Ectodermal cell (in vitro differentiated cells): ENCODE measurements around the gene PPT2.
"Not testable (repeated sequence)": the region's sequence is repeated elsewhere in the genome, so short reads cannot be mapped to it uniquely, and the experiment has no call there.

ENCODE experiments used
- H3K27ac ChIP-seq: 2 replicates; pipeline ENCODE4 v1.7.0; 2013; ENCODE audit warnings: mild to moderate bottlenecking, low read depth, low read length; ENCODE audit not compliant: insufficient read depth, poor library complexity, severe bottlenecking
- H3K27me3 ChIP-seq: 2 replicates; pipeline ENCODE4 v1.7.0; 2013; ENCODE audit warnings: mild to moderate bottlenecking, low read length; ENCODE audit not compliant: insufficient read depth, control insufficient read depth, poor library complexity, severe bottlenecking
- H3K36me3 ChIP-seq: one replicate; pipeline ENCODE4 v1.7.0; 2013; ENCODE audit warnings: low read length; ENCODE audit not compliant: control insufficient read depth, insufficient read depth
- H3K4me1 ChIP-seq: one replicate; pipeline ENCODE4 v1.7.0; 2013; ENCODE audit warnings: low read length; ENCODE audit not compliant: control insufficient read depth, insufficient read depth
- H3K4me3 ChIP-seq: 2 replicates; pipeline ENCODE4 v1.7.0; 2013; ENCODE audit warnings: low read depth, low read length, control low read depth; ENCODE audit not compliant: insufficient read depth
- H3K9me3 ChIP-seq: 2 replicates; pipeline ENCODE4 v1.7.0; 2013; ENCODE audit warnings: mild to moderate bottlenecking, low read length, moderate library complexity; ENCODE audit not compliant: control insufficient read depth
- WGBS, 2 experiments: methylation state at CpG; one replicate each; pipeline ENCODE4 v1.1.7; 2013; ENCODE audit warnings: missing lambda C conversion rate in 2 of 2; 5-methylcytosine and 5-hydroxymethylcytosine counted together

PPT2 gene

DNA sequence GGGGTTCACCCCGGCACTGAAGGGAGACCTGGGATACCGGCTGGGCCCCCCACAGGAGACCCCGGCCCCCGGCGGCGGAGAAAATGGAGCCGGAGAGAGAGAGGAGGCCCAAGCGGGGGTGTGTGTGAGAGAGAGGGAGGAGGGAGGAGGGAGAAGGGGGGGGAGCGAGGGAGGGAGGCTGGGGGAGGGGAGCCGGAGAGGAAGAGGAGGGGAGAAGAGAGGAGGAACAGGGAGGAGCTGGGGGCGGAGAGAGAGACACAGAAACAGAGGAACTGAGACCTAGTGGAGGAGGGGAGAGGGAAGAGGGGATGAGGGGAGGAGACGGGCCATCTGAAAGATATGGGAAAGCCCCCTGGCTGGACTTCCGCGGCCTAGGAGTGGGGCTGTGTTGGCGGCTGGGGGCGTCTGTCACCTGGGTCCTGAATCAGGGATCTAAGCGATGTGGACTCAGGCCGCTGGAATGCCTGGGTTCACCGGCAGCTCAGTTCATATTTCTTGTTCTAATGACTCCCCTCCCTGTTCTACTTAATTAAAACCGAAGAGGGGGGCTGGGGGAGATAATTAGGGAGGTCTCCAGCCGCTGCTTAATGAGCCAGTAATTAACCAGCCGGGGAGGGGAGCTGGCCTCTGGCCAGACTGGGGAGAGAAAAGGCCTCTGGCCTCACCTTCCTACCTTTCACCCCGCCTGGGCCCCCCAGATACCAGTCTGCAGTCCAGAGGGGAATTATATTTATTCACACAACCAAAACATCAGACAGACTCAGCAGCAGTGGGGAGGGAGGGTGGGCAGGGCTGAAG is 36.3 kb downstream of the PPT2 start, which contains the start of gene PBX2:
PBX2 (minus strand) TSS at position 149 of the 798 bp plus-strand sequence. CDS start 287 bp downstream, outside the sequence.
- peaks cover 34% of the 10 kb centered on the region for H3K4me1 ChIP-seq
- peak within 1 kb of the TSS; percentile 44 for H3K27ac ChIP-seq
- 0 to 2% methylated on average over 16 to 20 of the region's 23 CpGs for WGBS, 2 experiments
- peak within 1 kb of the TSS; percentile 58 for H3K4me3 ChIP-seq
- H3K9me3 ChIP-seq = no peaks in the 10 kb centered on the region
- no peaks in the 10 kb centered on the region for H3K27me3 ChIP-seq
- H3K36me3 ChIP-seq = peaks cover 12% of the 10 kb centered on the region

DNA sequence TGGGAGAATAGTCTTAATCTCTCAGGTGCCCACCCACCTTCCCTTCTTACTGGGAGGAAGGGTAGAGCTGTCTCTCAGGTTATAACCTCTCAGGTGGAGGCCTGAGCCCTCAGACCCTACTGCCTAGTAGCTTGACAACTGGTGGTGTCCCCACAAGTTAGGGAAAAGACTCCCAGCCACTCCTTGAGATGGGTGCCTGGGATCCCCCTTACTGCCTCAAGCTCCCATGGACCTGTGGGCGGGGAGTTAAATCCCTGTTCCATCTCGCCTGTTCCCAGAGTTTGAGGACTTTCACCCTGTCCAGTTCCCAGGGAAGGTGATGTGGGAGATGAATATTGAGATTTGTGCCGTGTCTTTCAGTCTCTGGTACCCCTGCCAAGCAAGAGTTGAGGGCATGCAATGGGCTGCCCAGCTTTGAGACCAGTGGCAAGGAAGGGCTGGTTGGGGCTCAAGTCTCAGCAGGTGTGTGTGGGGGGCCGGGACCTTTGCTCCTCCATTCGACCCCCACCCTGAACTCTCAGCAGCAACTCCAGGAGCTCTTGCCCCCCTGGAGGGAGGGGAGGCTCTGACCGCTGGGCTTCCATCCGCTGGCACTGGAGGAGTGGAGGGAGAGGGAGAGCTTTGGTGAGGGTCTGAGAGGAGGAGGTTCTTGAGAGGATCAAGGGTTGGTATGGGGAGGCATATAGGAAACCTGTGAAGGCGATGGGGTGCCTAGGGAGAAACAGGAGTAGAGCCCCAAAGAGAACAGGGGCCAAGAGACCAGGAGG is 37.2 kb downstream of the PPT2 start:
- WGBS, 2 experiments = 87 to 91% methylated on average over 8 of the region's 8 CpGs
- no peak overlapping the region for H3K27ac ChIP-seq
- H3K4me3 ChIP-seq = no peak overlapping the region

DNA sequence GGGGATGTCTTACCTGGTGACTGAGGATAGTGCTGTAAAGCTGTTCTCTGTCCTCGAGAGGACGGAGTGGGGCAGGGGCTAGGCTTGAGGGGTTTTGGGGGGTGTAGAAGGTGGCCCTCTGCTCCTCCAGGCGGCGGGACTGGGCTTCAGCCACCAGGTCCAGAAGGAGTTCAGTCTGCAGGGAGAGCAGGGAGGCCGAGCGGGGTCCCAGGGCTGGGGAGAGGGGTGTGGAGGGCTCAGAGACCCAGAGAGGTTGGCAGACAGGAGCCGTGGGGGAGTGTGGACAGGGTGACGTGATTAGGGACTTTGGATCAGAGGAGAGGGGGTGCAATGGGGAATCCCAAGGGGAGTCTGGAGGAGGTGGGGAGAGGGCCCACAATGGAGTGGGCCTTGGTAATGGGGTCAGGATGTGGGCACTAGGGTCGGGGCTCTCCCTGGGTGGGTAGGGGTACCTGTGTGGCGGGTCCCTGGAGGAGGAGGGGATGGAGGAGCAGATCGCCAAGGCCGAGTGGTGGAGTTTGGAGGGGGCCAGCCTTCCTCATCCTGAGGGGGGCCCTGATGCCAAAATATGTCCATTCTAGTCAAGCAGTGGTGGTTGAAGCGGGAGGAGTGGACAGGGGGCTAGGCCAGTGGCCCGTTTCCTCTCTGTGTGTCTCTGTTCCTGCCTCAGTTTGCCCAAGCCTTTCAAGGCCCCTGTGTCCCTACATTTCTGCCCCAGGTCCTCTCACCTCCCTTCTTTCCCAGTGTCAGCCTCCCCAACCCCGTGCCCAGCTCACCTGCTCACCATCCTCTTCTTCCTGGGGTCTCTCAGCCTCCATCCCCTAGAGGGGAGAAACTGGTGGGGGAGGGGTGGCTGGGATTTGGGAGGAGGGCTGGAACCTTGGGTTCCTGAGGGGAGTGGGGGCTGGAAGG is 38.0 kb downstream of the PPT2 start:
- no peaks in the 10 kb centered on the region for H3K9me3 ChIP-seq
- no peak overlapping the region for H3K27ac ChIP-seq
- H3K36me3 ChIP-seq = peaks cover 8% of the 10 kb centered on the region
- no peaks in the 10 kb centered on the region for H3K27me3 ChIP-seq
- WGBS, 2 experiments = 89 to 94% methylated on average over 14 to 15 of the region's 15 CpGs
- no peak overlapping the region for H3K4me3 ChIP-seq
- peaks cover 39% of the 10 kb centered on the region for H3K4me1 ChIP-seq

More for the DNA sequence above, 37.2 kb downstream of the PPT2 start:
- peaks cover 12% of the 10 kb centered on the region for H3K36me3 ChIP-seq
- peaks cover 34% of the 10 kb centered on the region for H3K4me1 ChIP-seq
- no peaks in the 10 kb centered on the region for H3K27me3 ChIP-seq
- no peaks in the 10 kb centered on the region for H3K9me3 ChIP-seq

DNA sequence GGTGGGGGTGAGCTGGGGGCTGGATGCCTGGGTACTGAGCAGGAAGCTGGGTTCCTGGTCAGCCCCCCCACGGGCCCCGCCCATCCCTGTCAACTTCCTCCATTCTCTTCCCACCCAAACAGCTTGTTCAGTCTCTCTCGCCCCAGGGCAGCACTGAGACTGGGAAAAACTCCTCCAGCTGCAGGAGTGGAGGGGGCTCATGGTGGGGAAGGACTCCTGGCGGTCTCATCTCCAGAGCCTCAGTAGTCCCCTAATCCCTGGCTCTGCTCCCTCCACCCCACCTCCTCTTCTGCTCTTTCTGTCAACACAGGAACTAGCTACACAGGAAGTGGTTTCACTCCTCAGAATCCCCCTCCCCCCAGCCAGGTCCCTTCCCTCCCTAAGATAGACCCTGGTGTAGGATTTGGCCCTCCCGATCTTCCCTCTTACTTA is 38.7 kb downstream of the PPT2 start, which contains the start of gene GPSM3:
GPSM3 (minus strand) TSS at position 36 of the 432 bp plus-strand sequence. CDS start 130 bp downstream, outside the sequence.
- peaks cover 41% of the 10 kb centered on the region for H3K4me1 ChIP-seq

DNA sequence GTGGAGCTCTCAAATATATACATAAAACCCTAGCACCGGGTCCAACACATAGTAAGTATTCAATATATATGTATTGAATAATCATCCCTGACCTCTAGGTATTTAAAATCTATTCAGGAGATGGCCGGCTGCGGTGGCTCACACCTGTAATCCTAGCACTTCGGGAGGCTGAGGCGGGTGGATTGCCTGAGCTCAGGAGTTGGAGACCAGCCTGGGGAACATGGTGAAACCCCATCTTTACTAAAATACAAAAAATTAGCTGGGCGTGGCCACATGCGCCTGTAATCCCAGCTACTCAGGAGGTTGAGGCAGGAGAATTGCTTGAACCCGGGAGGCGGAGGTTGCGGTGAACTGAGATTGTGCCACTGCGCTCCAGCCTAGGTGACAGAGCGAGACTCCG is 39.2 kb downstream of the PPT2 start:
- peaks cover 40% of the 10 kb centered on the region for H3K4me1 ChIP-seq
- not testable (repeated sequence) for H3K27ac ChIP-seq, H3K27me3 ChIP-seq, H3K4me3 ChIP-seq, H3K36me3 ChIP-seq, H3K9me3 ChIP-seq
- WGBS, 2 experiments = 90% methylated on average over 10 to 12 of the region's 13 CpGs

More for the DNA sequence above, 38.7 kb downstream of the PPT2 start, which contains the start of gene GPSM3:
- Histone ChIP-seq H3K27ac (no peak within 1 kb of the TSS), H3K36me3 (peaks cover 1% of the 10 kb centered on the region), H3K9me3 (no peaks in the 10 kb centered on the region), H3K27me3 (no peaks in the 10 kb centered on the region), H3K4me3 (no peak within 1 kb of the TSS)
- WGBS, 2 experiments = 62 to 67% methylated on average over 2 to 5 of the region's 5 CpGs

DNA sequence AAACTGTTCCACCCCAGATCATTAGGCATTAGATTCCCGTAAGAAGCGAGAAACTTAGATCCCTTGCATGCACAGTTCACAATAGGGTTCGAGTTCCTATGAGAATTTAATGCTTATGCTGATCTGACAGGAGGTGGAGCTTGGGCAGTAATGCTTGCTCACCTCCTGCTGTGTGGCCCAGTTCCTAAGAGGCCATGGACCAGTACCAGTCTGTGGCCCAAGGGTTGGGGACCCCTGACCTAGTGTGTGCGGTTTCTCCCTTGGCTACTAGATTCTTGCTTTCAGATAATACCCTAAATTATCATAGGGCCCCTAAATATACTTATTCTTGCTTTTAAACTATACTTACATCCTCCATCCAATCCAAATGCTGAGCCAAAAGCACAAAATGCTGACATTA is 40.4 kb downstream of the PPT2 start:
- Histone ChIP-seq H3K27ac (no peak overlapping the region), H3K4me3 (no peak overlapping the region), H3K4me1 (peaks cover 32% of the 10 kb centered on the region), H3K9me3 (no peaks in the 10 kb centered on the region), H3K27me3 (no peaks in the 10 kb centered on the region), H3K36me3 (no peaks in the 10 kb centered on the region)
- 93 to 96% methylated on average over 4 of the region's 4 CpGs for WGBS, 2 experiments

DNA sequence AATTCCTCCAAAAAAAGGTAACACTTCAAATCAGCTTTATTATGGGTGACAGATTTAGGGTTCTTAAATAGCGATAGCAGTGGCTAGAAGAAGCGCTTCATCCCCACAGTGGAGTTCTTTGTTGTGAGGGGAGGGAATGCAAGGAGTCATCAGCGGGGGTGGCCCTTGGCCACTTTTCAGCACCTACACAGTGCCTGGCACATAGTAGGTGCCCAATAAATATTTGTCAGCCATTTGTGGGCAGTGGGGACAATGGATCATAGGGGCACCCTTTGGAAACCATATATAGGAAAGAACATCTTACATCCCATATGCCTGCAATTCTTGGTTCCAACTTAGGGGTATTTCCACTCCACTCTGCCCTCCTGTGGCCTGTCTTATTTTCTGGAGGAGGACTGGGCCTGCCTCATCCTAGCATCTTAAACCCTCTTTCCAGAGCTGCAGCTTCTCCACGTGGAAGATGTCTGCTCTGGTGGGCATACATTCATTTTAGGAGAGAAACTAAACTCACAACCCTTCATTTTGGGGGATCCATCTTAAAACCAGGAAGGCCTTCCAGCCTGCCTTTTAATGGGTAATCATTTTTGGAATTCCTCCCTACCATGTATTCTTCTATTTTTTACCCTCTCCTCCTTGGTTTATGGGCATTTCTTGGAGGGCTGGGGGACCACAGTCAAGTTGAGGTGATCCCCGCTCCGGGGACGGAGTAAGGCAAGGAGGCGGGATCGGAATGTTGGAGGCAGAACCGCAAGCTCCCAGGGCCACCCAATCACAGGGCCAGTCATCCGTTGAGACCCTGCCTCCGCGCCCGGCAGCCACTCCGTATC is 41.1 kb downstream of the PPT2 start:
- Histone ChIP-seq H3K9me3 (no peaks in the 10 kb centered on the region), H3K27me3 (no peaks in the 10 kb centered on the region), H3K4me1 (peaks cover 32% of the 10 kb centered on the region), H3K36me3 (no peaks in the 10 kb centered on the region), H3K4me3 (peak overlapping the region; percentile 41), H3K27ac (peak overlapping the region; percentile 90)
- WGBS, 2 experiments = 19% methylated on average over 15 of the region's 15 CpGs

DNA sequence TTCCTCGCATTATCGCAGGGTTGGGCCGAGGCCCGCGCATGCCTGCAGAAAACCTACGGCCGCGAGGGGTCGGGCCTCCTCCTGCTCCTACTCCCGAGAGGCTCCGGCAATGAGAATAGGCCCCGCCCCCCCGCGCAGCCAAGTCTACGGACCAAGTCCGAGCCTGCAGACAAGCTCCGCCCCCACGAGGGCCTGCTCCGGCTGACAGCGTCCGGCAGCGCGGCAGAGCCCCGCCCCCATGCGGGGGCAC is 41.6 kb downstream of the PPT2 start:
- H3K27ac ChIP-seq = peak overlapping the region; percentile 100
- H3K9me3 ChIP-seq = no peaks in the 10 kb centered on the region
- WGBS, 2 experiments = 0% methylated on average over 25 of the region's 25 CpGs
- no peaks in the 10 kb centered on the region for H3K27me3 ChIP-seq
- peaks cover 28% of the 10 kb centered on the region for H3K4me1 ChIP-seq
- no peaks in the 10 kb centered on the region for H3K36me3 ChIP-seq
- H3K4me3 ChIP-seq = peak overlapping the region; percentile 86

DNA sequence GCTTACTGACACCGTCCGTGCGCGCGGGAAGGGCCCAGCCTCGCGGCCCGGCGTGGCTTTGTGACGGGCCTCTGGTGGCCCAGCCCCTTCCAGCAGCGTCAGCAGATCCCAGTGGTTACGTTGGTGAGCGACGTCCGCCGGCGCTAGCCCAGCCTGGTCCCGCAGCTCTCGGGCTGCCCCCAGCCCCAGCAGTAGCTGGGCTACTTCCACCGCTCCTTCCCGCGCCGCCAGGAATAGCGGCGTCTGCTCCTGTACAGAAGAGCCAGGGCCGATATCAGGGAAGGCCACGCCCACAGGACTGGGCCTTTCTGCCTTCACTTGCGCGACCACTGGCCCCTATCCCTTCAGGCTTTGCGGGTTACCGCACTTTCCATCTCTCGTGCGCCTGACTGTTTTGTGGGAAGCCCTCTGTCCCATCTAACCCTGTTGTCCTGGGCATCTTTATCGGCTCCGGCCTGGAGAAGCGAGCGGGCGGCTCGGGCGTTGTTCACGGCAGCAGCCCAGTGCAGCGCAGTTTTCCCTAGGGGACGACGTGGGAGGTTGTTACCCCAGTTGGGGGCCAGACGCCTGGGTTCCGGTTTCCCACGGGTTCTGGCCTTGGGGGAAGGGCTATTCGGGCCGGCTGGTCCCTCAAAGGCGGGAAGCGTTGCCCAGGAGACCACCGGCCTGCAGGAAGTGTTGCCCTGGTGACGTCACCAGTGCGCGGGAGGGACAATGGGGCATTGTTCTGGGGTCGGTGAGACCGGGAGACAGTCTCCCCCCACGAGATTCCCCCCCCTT is 42.2 kb downstream of the PPT2 start:
- H3K9me3 ChIP-seq = no peaks in the 10 kb centered on the region
- WGBS, 2 experiments = 0% methylated on average over 57 to 58 of the region's 58 CpGs
- H3K4me1 ChIP-seq = peaks cover 25% of the 10 kb centered on the region
- H3K27ac ChIP-seq = peak overlapping the region; percentile 100
- no peaks in the 10 kb centered on the region for H3K36me3 ChIP-seq
- no peaks in the 10 kb centered on the region for H3K27me3 ChIP-seq
- H3K4me3 ChIP-seq = peak overlapping the region; percentile 86
